Measurements from ENCODE around the gene IL36B.

Gene IL36B

DNA sequence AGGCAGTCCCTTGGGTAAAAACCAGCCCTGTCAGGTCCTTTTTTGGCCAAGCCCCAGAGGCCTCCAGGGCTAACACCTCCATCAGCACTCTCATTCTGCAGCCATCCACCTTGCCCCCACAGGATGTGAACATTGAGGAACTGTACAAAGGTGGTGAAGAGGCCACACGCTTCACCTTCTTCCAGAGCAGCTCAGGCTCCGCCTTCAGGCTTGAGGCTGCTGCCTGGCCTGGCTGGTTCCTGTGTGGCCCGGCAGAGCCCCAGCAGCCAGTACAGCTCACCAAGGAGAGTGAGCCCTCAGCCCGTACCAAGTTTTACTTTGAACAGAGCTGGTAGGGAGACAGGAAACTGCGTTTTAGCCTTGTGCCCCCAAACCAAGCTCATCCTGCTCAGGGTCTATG, 22.4 kb upstream of the IL36B start:
- no peak for DNase-seq

- DNase-seq, result no peak
Observed at GRCh38 chr2:113073325-113073834, 20.7 kb upstream of the IL36B start.

DNA sequence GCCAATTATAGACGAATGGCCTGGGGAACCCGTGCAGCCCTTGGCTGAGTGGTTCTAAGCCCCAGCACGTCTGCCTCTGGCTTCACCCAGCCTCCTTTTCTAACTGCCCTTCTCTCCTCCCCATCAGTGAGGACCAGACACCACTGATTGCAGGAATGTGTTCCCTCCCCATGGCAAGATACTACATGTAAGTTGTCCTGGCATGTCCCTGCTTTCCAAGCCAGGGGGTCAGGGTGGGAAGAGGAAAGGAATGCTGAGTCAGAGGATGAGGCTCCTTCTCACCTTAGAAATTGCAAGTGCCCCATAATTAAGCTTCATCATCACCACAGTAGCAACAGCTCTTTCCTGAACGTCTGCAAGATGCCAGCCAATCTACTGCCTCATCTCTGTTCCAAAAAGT, 19.9 kb upstream of the IL36B start:
- DNase-seq, result no peak

DNA sequence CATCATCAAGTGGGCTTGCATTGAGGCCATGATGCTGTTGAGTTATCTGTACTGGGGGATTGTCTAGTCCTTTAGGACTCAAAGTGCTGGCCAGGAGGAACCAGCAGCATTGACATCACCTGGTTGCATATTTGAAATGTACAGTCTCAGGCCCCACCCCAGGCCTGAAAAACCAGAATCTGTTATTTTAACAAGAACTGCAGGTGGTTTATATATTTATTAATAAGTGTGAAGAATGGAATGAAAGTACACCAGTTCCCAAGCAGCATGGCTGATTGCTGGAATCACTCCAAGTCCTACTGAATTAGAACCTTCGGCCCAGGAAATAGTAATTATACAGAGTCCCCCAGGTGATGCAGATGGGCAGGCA, 17.9 kb upstream of the IL36B start:
- no peak for DNase-seq

DNA sequence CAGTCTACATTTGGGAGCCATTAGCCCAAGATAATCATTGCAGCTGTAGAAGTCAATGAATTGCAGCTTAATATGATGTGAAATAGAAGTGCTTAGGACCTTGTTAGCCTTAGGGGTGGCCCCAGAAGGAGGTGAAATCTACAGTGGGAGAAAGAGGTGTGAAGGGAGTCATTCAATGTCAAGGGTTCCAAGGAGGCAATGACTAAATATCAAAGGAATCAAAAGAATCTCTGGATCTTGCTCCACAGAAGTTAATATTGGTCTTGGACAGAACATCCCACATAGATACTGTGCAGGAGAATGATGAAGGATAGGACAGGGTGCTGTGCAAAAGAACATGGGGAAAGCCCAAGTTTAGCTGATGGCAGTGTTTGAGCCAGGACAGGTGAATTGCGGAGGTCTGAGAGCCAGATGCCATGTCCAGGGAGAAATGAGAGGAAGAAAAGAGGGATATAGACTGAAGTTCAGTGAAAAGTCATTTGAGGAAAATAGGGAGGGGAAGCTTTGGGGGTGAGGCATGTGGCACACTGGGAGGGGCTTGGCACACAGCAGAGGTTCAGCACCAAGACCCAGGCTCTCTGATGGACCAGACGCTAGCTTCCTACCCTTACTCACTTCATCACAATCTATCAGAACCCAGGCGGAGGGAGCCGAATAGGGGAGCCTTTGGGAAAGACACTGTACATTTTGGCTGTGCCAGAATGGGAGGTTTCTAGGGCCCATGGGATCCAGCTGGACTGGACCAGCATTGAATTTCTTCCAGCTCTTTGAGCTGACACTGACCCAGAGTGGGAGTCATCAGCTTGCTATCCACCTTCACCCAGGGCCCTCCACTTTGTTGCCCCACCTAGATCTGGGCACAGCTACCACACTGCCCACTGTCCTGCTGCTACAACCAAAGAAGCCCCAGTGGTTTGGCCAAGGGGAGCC, 17.3 kb upstream of the IL36B start:
- DNase-seq, result no peak

DNA sequence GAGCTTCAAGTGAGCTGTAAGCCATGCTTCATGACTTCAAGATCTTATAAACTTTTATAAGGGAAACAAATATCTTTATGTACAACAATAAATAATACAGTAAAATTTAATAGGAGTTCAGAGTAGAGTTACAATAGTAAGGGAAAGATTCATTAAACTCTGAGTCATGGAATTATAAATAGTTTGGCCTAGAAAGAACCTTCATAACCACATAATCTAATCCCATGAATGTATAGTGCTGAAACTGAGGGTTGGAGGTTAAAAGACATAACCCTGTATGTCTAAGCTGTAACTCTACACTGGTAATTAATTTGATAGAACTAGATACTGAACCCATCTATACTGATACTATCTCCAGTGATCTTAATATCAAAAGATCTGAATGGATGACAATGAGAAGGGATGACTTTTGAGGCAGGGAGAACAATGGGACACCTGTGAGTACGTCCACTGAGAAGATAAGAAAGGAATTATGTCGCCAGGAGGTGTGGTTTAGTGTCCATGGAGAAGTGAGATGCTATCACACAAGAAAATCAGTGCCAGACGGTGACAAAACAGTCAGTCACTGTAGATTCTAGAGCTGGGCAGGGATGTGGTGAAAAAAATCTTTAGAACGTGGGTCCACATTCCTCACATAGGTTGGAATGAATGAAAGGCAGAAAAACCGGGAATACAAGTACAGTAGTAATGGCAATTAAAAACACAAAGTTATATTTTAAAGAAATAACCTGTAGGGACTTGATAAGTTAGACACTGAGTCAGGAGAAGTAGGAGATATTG, 16.2 kb upstream of the IL36B start:
- no peak for DNase-seq

- no peak for DNase-seq
Observed at GRCh38 chr2:113068249-113068648, 15.6 kb upstream of the IL36B start.

- no peak for DNase-seq
Observed at GRCh38 chr2:113067681-113068080, 15.0 kb upstream of the IL36B start, which contains the start of gene IL1F10. Gene IL1F10 (plus strand): TSS chr2:113067970. CDS start chr2:113072739, 4,769 bp downstream.

DNA sequence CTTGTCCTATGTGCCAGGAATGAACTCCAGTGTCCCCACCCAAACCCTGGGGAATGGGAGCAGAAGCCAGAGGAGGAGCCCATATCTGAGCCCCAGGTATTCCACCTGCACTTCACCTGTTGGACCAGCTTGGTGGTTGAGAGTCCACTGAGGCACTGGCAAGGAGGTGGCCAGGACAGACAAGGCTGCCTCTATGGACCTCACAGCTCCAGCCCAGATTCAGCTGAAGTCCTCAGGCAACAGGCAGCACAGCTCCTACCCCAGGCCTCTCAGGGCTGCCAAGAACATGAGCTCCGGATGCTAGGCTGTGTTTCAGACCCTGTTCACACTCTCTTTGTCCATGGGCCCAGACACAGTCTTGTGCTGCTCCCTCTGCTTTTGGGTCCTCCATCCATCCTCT, 12.2 kb upstream of the IL36B start:
- DNase-seq, result no peak

DNA sequence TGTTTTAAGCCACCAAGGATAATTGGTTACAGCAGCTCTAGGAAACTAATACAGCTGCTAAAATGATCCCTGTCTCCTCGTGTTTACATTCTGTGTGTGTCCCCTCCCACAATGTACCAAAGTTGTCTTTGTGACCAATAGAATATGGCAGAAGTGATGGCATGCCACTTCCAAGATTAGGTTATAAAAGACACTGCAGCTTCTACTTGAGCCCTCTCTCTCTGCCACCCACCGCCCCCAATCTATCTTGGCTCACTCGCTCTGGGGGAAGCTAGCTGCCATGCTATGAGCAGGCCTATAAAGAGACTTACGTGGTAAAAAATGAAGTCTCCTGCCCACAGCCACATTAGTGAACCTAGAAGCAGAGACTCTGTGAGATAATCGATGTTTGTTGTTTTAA, 11.6 kb upstream of the IL36B start:
- DNase-seq, result no peak

- no peak for DNase-seq
Observed at GRCh38 chr2:113061896-113062770, 9.5 kb upstream of the IL36B start.

GRCh38 chr2:113061241-113061640, 8.6 kb upstream of the IL36B start:
- DNase-seq, result no peak

- no peak for DNase-seq
Observed at GRCh38 chr2:113060796-113061195, 8.1 kb upstream of the IL36B start.

GRCh38 chr2:113060396-113060795, 7.7 kb upstream of the IL36B start:
- DNase-seq, result no peak

DNA sequence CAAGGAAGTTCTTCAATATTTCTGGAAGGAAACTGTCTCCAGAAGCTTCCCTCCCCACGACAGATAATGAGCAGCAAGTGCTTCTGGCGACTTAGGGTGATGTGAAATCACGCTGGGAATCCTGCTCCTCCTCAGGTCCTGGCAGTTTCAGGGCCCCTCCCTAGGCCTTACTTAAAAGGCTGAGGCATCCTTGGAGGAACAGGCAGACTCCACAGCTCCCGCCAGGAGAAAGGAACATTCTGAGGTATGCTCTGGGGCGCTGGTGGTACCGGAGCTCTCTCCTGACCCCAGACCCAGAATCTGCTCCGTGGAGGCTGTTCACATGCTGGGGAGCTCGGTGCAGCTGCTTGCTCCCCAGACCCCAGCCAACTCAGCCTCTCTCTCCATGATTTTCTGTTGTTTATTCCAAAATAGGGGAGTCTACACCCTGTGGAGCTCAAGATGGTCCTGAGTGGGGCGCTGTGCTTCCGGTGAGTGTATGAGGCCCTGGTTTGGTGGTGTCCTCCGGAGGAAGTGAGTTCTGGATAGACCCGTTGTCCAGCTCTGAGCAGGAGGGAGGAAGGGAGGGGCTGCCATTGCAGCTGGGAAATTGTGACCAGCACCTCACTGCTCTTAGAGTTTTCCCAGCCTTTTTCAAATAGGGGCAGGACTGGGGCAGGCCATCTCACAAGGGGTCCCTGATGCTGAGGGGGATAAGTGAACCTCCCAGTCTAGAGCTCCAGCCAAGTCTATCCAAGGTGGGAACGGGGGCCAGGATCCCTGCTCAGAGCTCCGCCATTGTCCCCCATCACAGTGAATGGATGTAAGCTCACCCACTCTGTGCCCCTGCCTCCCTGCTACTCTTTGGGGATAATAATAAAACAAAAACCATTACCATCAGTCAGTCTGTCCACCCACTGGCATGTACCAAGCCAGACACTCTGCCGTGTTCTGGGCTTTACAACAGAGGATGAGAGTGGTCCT, 6.6 kb upstream of the IL36B start, which contains the start of gene IL36RN:
Gene IL36RN (plus strand): TSS at position 201 of the 963 bp plus-strand sequence. CDS start 241 bp downstream, at position 442.
- DNase-seq, result no peak

DNA sequence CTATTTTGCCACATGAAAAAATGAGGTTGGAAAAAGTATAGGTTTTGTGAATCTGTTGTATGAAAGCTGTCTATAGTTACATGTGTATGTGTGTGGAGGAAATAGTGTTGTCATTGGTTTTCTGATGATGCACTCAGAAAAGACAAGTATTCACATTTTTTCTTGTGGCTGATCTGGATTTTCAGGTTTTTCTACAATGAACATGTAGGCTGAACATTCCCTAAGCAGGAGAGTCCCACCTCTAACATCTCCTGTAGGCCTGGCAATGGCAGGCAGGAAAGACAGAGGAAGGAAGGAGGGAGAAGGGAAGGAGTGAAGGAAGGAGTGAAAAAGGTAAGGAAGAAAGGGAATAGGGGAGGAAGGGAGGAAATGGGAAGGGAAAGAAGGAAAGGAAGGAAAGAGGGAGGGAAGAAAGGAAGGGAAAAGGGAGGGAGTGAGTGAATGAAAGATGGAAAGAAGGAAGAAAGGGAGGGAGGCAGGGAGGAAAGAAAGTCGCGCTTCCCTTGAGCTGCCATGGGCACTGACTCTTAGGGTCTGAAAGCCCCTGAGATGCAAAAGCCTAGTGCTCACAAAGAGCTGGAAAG, 5.8 kb upstream of the IL36B start:
- no peak for DNase-seq

- DNase-seq, result no peak
Observed at GRCh38 chr2:113057117-113057516, 4.5 kb upstream of the IL36B start.

DNA sequence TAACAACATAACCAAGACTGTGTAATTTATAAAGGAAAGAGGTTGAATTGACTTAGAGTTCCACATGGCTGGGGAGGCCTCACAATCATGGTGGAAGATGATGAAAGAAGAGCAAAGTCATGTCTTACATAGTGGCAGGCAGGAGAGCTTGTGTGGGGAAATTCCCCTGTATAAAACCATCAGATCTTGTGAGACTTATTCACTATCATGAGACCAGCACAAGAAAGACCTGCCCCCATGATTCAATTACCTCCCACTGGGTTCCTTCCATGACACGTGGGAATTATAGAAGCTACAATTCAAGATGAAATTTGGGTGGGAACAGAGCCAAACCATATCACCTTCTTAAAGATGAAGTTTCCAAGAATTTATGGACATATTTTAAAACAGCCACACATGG, 3.9 kb upstream of the IL36B start:
- DNase-seq, result no peak

- DNase-seq, result no peak
Observed at GRCh38 chr2:113054066-113054465, 1.4 kb upstream of the IL36B start.

DNA sequence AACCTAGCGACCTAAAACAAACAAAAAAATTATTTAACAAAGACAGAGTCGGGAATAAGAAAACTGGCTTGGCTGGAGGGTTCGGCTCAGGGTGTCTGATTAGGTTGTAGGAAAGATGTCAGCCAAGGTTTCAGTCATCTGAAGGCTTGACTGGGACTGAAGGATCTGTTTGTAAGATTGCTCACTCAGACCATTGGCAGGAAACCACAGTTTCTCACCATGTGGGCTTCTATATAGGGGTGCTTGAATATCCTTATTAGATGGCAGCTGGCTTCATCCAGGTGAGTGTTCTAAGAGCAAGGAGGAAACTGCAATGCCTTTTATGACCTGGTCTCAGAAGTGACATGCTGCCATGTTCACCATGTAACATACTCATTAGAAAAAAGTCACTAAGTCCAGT, 999 bp upstream of the IL36B start:
- no peak for DNase-seq
